Activated CD4-positive, alpha-beta memory T cell treated with anti-CD3 and anti-CD28 coated beads for 36 hours (primary cell): Measurements from ENCODE around the gene GRHL3. TPM values are rescaled to one million over a fixed set of nuclear protein-coding genes. Genes with fewer than 3 reads are reported as not detected.

Experiments
- CTCF ChIA-PET: fragments of 350-600 bp; sonication (Branson Sonifier 250); formaldehyde crosslinking; loops from one replicate; lab custom pipeline; 2021; ENCODE audit warnings: antibody characterized with exemption, inconsistent platforms; lab: Charles Lee
- POLR2A ChIA-PET: fragments of 350-600 bp; sonication (Branson Sonifier 250); formaldehyde crosslinking; loops from one replicate; lab custom pipeline; 2021; ENCODE audit warnings: antibody characterized with exemption; lab: Charles Lee
- DNase-seq: peaks from one replicate; pipeline ENCODE4 v3.0.0-alpha.2; 2020
- H3K27ac Mint-ChIP-seq: one replicate; pipeline ENCODE4 v1.8.0; 2021; ENCODE audit warnings: mixed read lengths
- H3K27me3 Mint-ChIP-seq: one replicate; pipeline ENCODE4 v1.8.0; 2021; ENCODE audit warnings: mixed read lengths
- H3K36me3 Mint-ChIP-seq: one replicate; pipeline ENCODE4 v1.8.0; 2021; ENCODE audit warnings: mixed read lengths
- H3K4me1 Mint-ChIP-seq: one replicate; pipeline ENCODE4 v1.8.0; 2021; ENCODE audit warnings: low read depth, mixed read lengths
- H3K4me3 Mint-ChIP-seq: one replicate; pipeline ENCODE4 v1.8.0; 2021; ENCODE audit warnings: mild to moderate bottlenecking, mixed read lengths
- H3K9me3 Mint-ChIP-seq: one replicate; pipeline ENCODE4 v1.8.0; 2021; ENCODE audit warnings: mixed read lengths
- intact Hi-C: fragments of 100-400 bp; cut with micrococcal nuclease; formaldehyde crosslinking; loops from one replicate; pipeline ENCODE4 v1.15.1; 2023
- total RNA-seq, 2 experiments: library from RNA; stranded (reverse); gene quantifications; one replicate each; pipeline ENCODE4 v1.2.3, GENCODE V29; 2021

The GRHL3 gene
- total RNA-seq, 2 experiments from 2014 or later: not detected

- intact Hi-C loops: loop anchor here (1.0 to 5.0 kb wide), 3 partner anchors 14 to 88 kb away; no protein-coding TSS in a partner anchor
- peak; percentile 65 for DNase-seq
- ChIA-PET POLR2A (interaction anchor here (1.2 kb wide), 1 partner anchor 43 kb away, joined by 4 read pairs; no protein-coding TSS in a partner anchor), CTCF (interaction anchor here (0.6 to 4.6 kb wide), 5 partner anchors 27 to 228 kb away, joined by 3 to 30 read pairs (median 7); no protein-coding TSS in a partner anchor)
- no peaks in the 10 kb centered on the region for H3K36me3 Mint-ChIP-seq
- no peaks in the 10 kb centered on the region for H3K9me3 Mint-ChIP-seq
- H3K27me3 Mint-ChIP-seq: no peaks in the 10 kb centered on the region
- no peak overlapping the region for H3K27ac Mint-ChIP-seq
- H3K4me1 Mint-ChIP-seq: peaks cover 17% of the 10 kb centered on the region
- H3K4me3 Mint-ChIP-seq: no peak overlapping the region
Observed at GRCh38 chr1:24364975-24365678, 46.0 kb downstream of the GRHL3 start.

GRCh38 chr1:24366707-24367106 lies 47.5 kb downstream of the GRHL3 start:
- intact Hi-C loops: loop anchor here (5.0 kb wide), 1 partner anchor 89 kb away; no protein-coding TSS in a partner anchor
- no peaks in the 10 kb centered on the region for H3K9me3 Mint-ChIP-seq
- H3K4me3 Mint-ChIP-seq: no peak overlapping the region

GRCh38 chr1:24369199-24369598 lies 50.0 kb downstream of the GRHL3 start:
- peaks cover 5% of the 10 kb centered on the region for H3K36me3 Mint-ChIP-seq
- H3K4me1 Mint-ChIP-seq: peaks cover 17% of the 10 kb centered on the region
- no peak for DNase-seq
- H3K27me3 Mint-ChIP-seq: no peaks in the 10 kb centered on the region
- ChIA-PET POLR2A (no interaction called here), CTCF (no interaction called here)
- no peak overlapping the region for H3K27ac Mint-ChIP-seq
- intact Hi-C loops: loop anchor here (5.0 kb wide), 1 partner anchor 92 kb away; no protein-coding TSS in a partner anchor
- no peak overlapping the region for H3K4me3 Mint-ChIP-seq
- H3K9me3 Mint-ChIP-seq: no peaks in the 10 kb centered on the region

More at GRCh38 chr1:24366707-24367106, 47.5 kb downstream of the GRHL3 start:
- POLR2A ChIA-PET: no interaction called here
- DNase-seq: no peak
- Mint-ChIP-seq H3K36me3 (no peaks in the 10 kb centered on the region), H3K4me1 (peaks cover 17% of the 10 kb centered on the region), H3K27me3 (no peaks in the 10 kb centered on the region), H3K27ac (no peak overlapping the region)
- CTCF ChIA-PET: interaction anchor here (0.9 to 4.6 kb wide), 5 partner anchors 16 to 168 kb away, joined by 3 to 30 read pairs (median 7); no protein-coding TSS in a partner anchor

GRCh38 chr1:24369801-24370200 lies 50.6 kb downstream of the GRHL3 start:
- no peaks in the 10 kb centered on the region for H3K27me3 Mint-ChIP-seq
- H3K4me1 Mint-ChIP-seq: peaks cover 12% of the 10 kb centered on the region
- DNase-seq: no peak
- ChIA-PET POLR2A (no interaction called here), CTCF (no interaction called here)
- H3K9me3 Mint-ChIP-seq: no peaks in the 10 kb centered on the region
- intact Hi-C loops: loop anchor here (5.0 kb wide), 1 partner anchor 92 kb away; no protein-coding TSS in a partner anchor
- no peak overlapping the region for H3K4me3 Mint-ChIP-seq
- no peak overlapping the region for H3K27ac Mint-ChIP-seq
- H3K36me3 Mint-ChIP-seq: peaks cover 5% of the 10 kb centered on the region

- POLR2A ChIA-PET: no interaction called here
- Mint-ChIP-seq H3K36me3 (peaks cover 5% of the 10 kb centered on the region), H3K27me3 (no peaks in the 10 kb centered on the region), H3K27ac (no peak overlapping the region), H3K4me1 (no peaks in the 10 kb centered on the region), H3K4me3 (no peak overlapping the region), H3K9me3 (no peaks in the 10 kb centered on the region)
- intact Hi-C loops: no loop called here
- DNase-seq: peak; percentile 25
- CTCF ChIA-PET: interaction anchor here (3.1 kb wide), 1 partner anchor 18 kb away, joined by 16 read pairs; no protein-coding TSS in a partner anchor
Observed at GRCh38 chr1:24373044-24373443, 53.9 kb downstream of the GRHL3 start.

GRCh38 chr1:24373710-24374109 lies 54.6 kb downstream of the GRHL3 start:
- peaks cover 5% of the 10 kb centered on the region for H3K36me3 Mint-ChIP-seq
- no peaks in the 10 kb centered on the region for H3K27me3 Mint-ChIP-seq
- intact Hi-C loops: no loop called here
- CTCF ChIA-PET: interaction anchor here (3.1 kb wide), 1 partner anchor 18 kb away, joined by 16 read pairs; no protein-coding TSS in a partner anchor
- H3K27ac Mint-ChIP-seq: no peak overlapping the region
- POLR2A ChIA-PET: no interaction called here
- H3K4me3 Mint-ChIP-seq: no peak overlapping the region
- no peak for DNase-seq
- no peaks in the 10 kb centered on the region for H3K9me3 Mint-ChIP-seq
- H3K4me1 Mint-ChIP-seq: no peaks in the 10 kb centered on the region

GRCh38 chr1:24374891-24375786 lies 56.0 kb downstream of the GRHL3 start:
- no peak overlapping the region for H3K27ac Mint-ChIP-seq
- H3K36me3 Mint-ChIP-seq: peaks cover 9% of the 10 kb centered on the region
- no peaks in the 10 kb centered on the region for H3K9me3 Mint-ChIP-seq
- POLR2A ChIA-PET: no interaction called here
- DNase-seq: no peak
- no peaks in the 10 kb centered on the region for H3K4me1 Mint-ChIP-seq
- intact Hi-C loops: no loop called here
- CTCF ChIA-PET: interaction anchor here (1.4 kb wide), 1 partner anchor 16 kb away, joined by 5 read pairs; no protein-coding TSS in a partner anchor
- no peak overlapping the region for H3K4me3 Mint-ChIP-seq
- no peaks in the 10 kb centered on the region for H3K27me3 Mint-ChIP-seq

- peaks cover 10% of the 10 kb centered on the region for H3K4me1 Mint-ChIP-seq
- CTCF ChIA-PET: interaction anchor here (1.3 to 10.2 kb wide), 3 partner anchors 12 to 208 kb away, joined by 3 to 193 read pairs (median 26); no protein-coding TSS in a partner anchor
- no peaks in the 10 kb centered on the region for H3K27me3 Mint-ChIP-seq
- no peak for DNase-seq
- POLR2A ChIA-PET: no interaction called here
- H3K27ac Mint-ChIP-seq: no peak overlapping the region
- peaks cover 4% of the 10 kb centered on the region for H3K36me3 Mint-ChIP-seq
- no peak overlapping the region for H3K4me3 Mint-ChIP-seq
- no peaks in the 10 kb centered on the region for H3K9me3 Mint-ChIP-seq
- intact Hi-C loops: no loop called here
Observed at GRCh38 chr1:24379733-24380315, 60.7 kb downstream of the GRHL3 start.

- CTCF ChIA-PET: interaction anchor here (1.3 to 10.2 kb wide), 3 partner anchors 12 to 207 kb away, joined by 3 to 193 read pairs (median 26); no protein-coding TSS in a partner anchor
- intact Hi-C loops: no loop called here
- POLR2A ChIA-PET: no interaction called here
- no peak overlapping the region for H3K27ac Mint-ChIP-seq
- no peaks in the 10 kb centered on the region for H3K27me3 Mint-ChIP-seq
- H3K4me1 Mint-ChIP-seq: peaks cover 16% of the 10 kb centered on the region
- peaks cover 4% of the 10 kb centered on the region for H3K36me3 Mint-ChIP-seq
- no peak for DNase-seq
- H3K4me3 Mint-ChIP-seq: no peak overlapping the region
- H3K9me3 Mint-ChIP-seq: no peaks in the 10 kb centered on the region
Observed at GRCh38 chr1:24380508-24380907, 61.4 kb downstream of the GRHL3 start.

- ChIA-PET POLR2A (no interaction called here), CTCF (interaction anchor here (0.6 to 10.2 kb wide), 3 partner anchors 11 to 267 kb away, joined by 3 to 193 read pairs (median 26); no protein-coding TSS in a partner anchor)
- H3K27me3 Mint-ChIP-seq: no peaks in the 10 kb centered on the region
- DNase-seq: no peak
- H3K36me3 Mint-ChIP-seq: peaks cover 4% of the 10 kb centered on the region
- H3K4me3 Mint-ChIP-seq: no peak overlapping the region
- intact Hi-C loops: no loop called here
- H3K4me1 Mint-ChIP-seq: peaks cover 22% of the 10 kb centered on the region
- H3K9me3 Mint-ChIP-seq: no peaks in the 10 kb centered on the region
- no peak overlapping the region for H3K27ac Mint-ChIP-seq
Observed at GRCh38 chr1:24381256-24381655, 62.1 kb downstream of the GRHL3 start.

GRCh38 chr1:24382165-24382577 lies 63.0 kb downstream of the GRHL3 start:
- H3K36me3 Mint-ChIP-seq: peaks cover 4% of the 10 kb centered on the region
- no peaks in the 10 kb centered on the region for H3K27me3 Mint-ChIP-seq
- H3K27ac Mint-ChIP-seq: no peak overlapping the region
- no peak for DNase-seq
- intact Hi-C loops: no loop called here
- no peak overlapping the region for H3K4me3 Mint-ChIP-seq
- ChIA-PET CTCF (interaction anchor here (1.1 to 10.2 kb wide), 5 partner anchors 10 to 232 kb away, joined by 3 to 193 read pairs (median 20); no protein-coding TSS in a partner anchor), POLR2A (no interaction called here)
- peaks cover 26% of the 10 kb centered on the region for H3K4me1 Mint-ChIP-seq
- no peaks in the 10 kb centered on the region for H3K9me3 Mint-ChIP-seq
